Endothelial cell of umbilical vein (primary cell): Measurements from ENCODE around the gene GRIA1. TPM values are rescaled to one million over a fixed set of nuclear protein-coding genes. Genes with fewer than 3 reads are reported as not detected.

Experiments used
- BruUV-seq: library from RNA; stranded (reverse); fragments of 400-500 nt; replicated peaks from 2 replicates; lab custom pipeline; 2021; lab: Mats Ljungman, UMichigan
- CTCF ChIA-PET: fragments of 300-600, 350-600 bp; sonication (Branson Sonifier 250); formaldehyde crosslinking; loops from one replicate; lab custom pipeline; 2021; ENCODE audit warnings: antibody characterized with exemption, inconsistent platforms; lab: Charles Lee
- POLR2A ChIA-PET: fragments of 300-600, 350-600 bp; sonication (Branson Sonifier 250); formaldehyde crosslinking; loops from one replicate; lab custom pipeline; 2021; ENCODE audit warnings: antibody characterized with exemption, inconsistent platforms; lab: Charles Lee
- DNase-seq: peaks from one replicate; pipeline ENCODE4 v3.0.0-alpha.2; 2011; ENCODE audit warnings: low read depth, low spot score
- FAIRE-seq: peaks from 2 replicates; lab custom pipeline; 2011; peaks lifted over from hg19 to GRCh38; lab: Jason Lieb, UNC
- H2AFZ ChIP-seq: 2 replicates; pipeline ENCODE4 v1.6.0; 2012; ENCODE audit warnings: low read depth, low read length, control low read depth, inconsistent platforms
- H3K27ac ChIP-seq: 2 replicates; pipeline ENCODE4 v1.5.1; 2011; ENCODE audit warnings: low read depth, mild to moderate bottlenecking, control low read depth, low read length, moderate library complexity; ENCODE audit not compliant: insufficient read depth
- H3K27me3 ChIP-seq, 2 experiments: 2 replicates each; pipeline versions ENCODE4 v1.6.0 to v1.6.1; 2011; ENCODE audit warnings: low read length in 2 of 2, mixed read lengths in 1 of 2; ENCODE audit not compliant: control insufficient read depth in 2 of 2, insufficient read depth in 2 of 2
- H3K36me3 ChIP-seq, 2 experiments: 2 replicates in 1 of 2; 3 replicates in 1 of 2; pipeline ENCODE4 v1.5.1; 2011; ENCODE audit warnings: low read length in 2 of 2, mild to moderate bottlenecking in 1 of 2, moderate library complexity in 1 of 2; ENCODE audit not compliant: control insufficient read depth in 2 of 2, insufficient read depth in 2 of 2; ENCODE audit errors: extremely low read depth in 1 of 2
- H3K4me1 ChIP-seq: 3 replicates; pipeline ENCODE4 v1.5.1; 2011; ENCODE audit warnings: mild to moderate bottlenecking, low read length; ENCODE audit not compliant: control insufficient read depth, insufficient read depth; ENCODE audit errors: extremely low read depth
- H3K4me2 ChIP-seq: 2 replicates; pipeline ENCODE4 v1.6.1; 2011; ENCODE audit warnings: low read length, control low read depth, mixed read lengths; ENCODE audit not compliant: insufficient read depth
- H3K4me3 ChIP-seq, 3 experiments: fragments of 200-600 bp in 1 of 3; sonication (generic), shearing (Covaris generic) in 1 of 3; replicated peaks in 1 of 3; 2 replicates each; pipeline ENCODE4 v1.5.1; 2011 to 2016; ENCODE audit warnings: control low read depth in 3 of 3, low read length in 3 of 3, mild to moderate bottlenecking in 2 of 3, inconsistent platforms in 1 of 3, low read depth in 1 of 3, moderate library complexity in 1 of 3; ENCODE audit not compliant: insufficient read depth in 1 of 3
- H3K79me2 ChIP-seq: 2 replicates; pipeline ENCODE4 v1.6.0; 2012; ENCODE audit warnings: low read length, inconsistent platforms; ENCODE audit not compliant: control insufficient read depth, insufficient read depth
- H3K9ac ChIP-seq: replicated peaks from 2 replicates; pipeline ENCODE3; 2011; ENCODE audit warnings: low read length, control low read depth; ENCODE audit not compliant: insufficient read depth; ENCODE audit errors: extremely low read depth
- H3K9me1 ChIP-seq: replicated peaks from 3 replicates; pipeline ENCODE4 v1.6.0; 2011; ENCODE audit warnings: mild to moderate bottlenecking, low read length; ENCODE audit not compliant: control insufficient read depth, insufficient read depth; ENCODE audit errors: extremely low read depth
- H3K9me3 ChIP-seq: replicated peaks from 2 replicates; pipeline ENCODE4 v1.5.1; 2012; ENCODE audit warnings: low read length, inconsistent platforms; ENCODE audit not compliant: control insufficient read depth, insufficient read depth
- H4K20me1 ChIP-seq: replicated peaks from 2 replicates; pipeline ENCODE3; 2011; ENCODE audit warnings: mild to moderate bottlenecking, low read length; ENCODE audit not compliant: control insufficient read depth, insufficient read depth; ENCODE audit errors: extremely low read depth
- EZH2 ChIP-seq: IDR thresholded peaks from 2 replicates; pipeline ENCODE4 v1.6.1; 2012; ENCODE audit warnings: borderline replicate concordance, low read depth, mild to moderate bottlenecking, moderate library complexity, low read length, inconsistent platforms; ENCODE audit not compliant: severe bottlenecking
- FOS ChIP-seq: IDR thresholded peaks from 2 replicates; pipeline ENCODE4 v1.6.1; 2011; ENCODE audit warnings: mild to moderate bottlenecking, low read length, moderate library complexity, borderline replicate concordance; ENCODE audit not compliant: insufficient read depth
- GATA2 ChIP-seq: IDR thresholded peaks from 2 replicates; pipeline ENCODE4 v1.7.0; 2011; ENCODE audit warnings: low read depth, mild to moderate bottlenecking, moderate library complexity, mixed read lengths, low read length; ENCODE audit not compliant: insufficient read length, insufficient read depth
- JUN ChIP-seq: IDR thresholded peaks from 2 replicates; pipeline ENCODE4 v1.6.1; 2011; ENCODE audit warnings: borderline replicate concordance, low read depth; ENCODE audit not compliant: insufficient read length, insufficient read depth
- MYC ChIP-seq: IDR thresholded peaks from one replicate; pipeline ENCODE4 v1.6.1; 2011; ENCODE audit warnings: mild to moderate bottlenecking, low read depth, low read length
- POLR2A ChIP-seq: IDR thresholded peaks from 2 replicates; pipeline ENCODE4 v1.6.1; 2012; ENCODE audit warnings: low read depth, mild to moderate bottlenecking, control low read depth, low read length
- POLR2AphosphoS5 ChIP-seq: IDR thresholded peaks from 2 replicates; pipeline ENCODE4 v1.6.1; 2012; ENCODE audit warnings: low read depth, mild to moderate bottlenecking, control low read depth, low read length, moderate library complexity; ENCODE audit not compliant: insufficient read depth
- dilution Hi-C: fragments of 300-500 bp; cut with MboI; formaldehyde crosslinking; loops from one replicate; pipeline ENCODE4 v1.15.0; 2019; ENCODE audit warnings: low sequenced_read_pairs; ENCODE audit not compliant: extremely low pct_ligation_motif_present
- intact Hi-C: fragments of 100-400 bp; cut with micrococcal nuclease; formaldehyde crosslinking; loops from one replicate; pipeline ENCODE4 v1.10.0; 2022
- polyA plus RNA-seq, 4 experiments: library from polyadenylated mRNA; depleted of rRNA in 3 of 4; stranded (reverse) in 3 of 4; unstranded in 1 of 4; fragments of >200 nt; gene quantifications; 2 replicates each; pipeline versions ENCODE4 v1.2.1 to v1.2.3, GENCODE V29; 2011 to 2012; ENCODE audit warnings: missing spikeins in 1 of 4
- total RNA-seq: library from RNA; stranded (reverse); gene quantifications from 2 replicates; pipeline ENCODE4 v1.2.3, GENCODE V29; 2021
- TF ChIP-seq, protein P1 (sequence below): IDR thresholded peaks from 2 replicates; pipeline ENCODE4 v1.6.1; 2011; ENCODE audit not compliant: insufficient read depth, insufficient read length
- TF ChIP-seq, protein P2 (sequence below), 2 donors: IDR thresholded peaks; 1 replicate in 1 of 2; 2 replicates in 1 of 2; pipeline ENCODE4 v1.5.1; 2011; ENCODE audit warnings: low read length in 2 of 2, mild to moderate bottlenecking in 2 of 2, moderate library complexity in 2 of 2, control low read depth in 1 of 2, inconsistent platforms in 1 of 2, low read depth in 1 of 2; ENCODE audit not compliant: insufficient read depth in 1 of 2; ENCODE audit errors: extremely low read depth in 1 of 2

The GRIA1 gene
- total and polyA plus RNA-seq, 2 donors (not counting 3 experiments of a cell fraction or from before 2014, with no cell fraction given) = not detected

DNA sequence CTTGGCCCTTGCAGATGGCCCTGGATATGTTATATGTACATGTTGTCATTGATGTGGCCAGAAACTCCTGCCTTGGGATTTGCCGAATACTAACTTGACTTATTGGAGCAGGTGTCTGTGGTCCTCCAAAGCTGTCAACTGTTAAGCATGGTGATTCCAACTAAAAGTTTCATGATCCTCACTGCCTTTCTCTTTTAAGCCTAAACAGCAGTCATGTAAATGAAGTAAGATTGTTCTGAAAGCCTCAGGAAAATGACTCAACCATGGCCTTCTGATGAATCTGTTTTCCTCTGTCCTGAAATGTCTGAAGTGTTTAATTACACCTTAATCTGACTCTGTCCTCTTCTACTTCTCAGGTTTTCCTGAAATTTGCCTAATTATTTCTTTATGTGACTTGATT, 303.2 kb downstream of the GRIA1 start:
- ChIA-PET POLR2A (no interaction called here), CTCF (no interaction called here)
- TF ChIP-seq POLR2A = no peak
- TF ChIP-seq MYC = no peak
- no peak for TF ChIP-seq JUN
- no peak for TF ChIP-seq POLR2AphosphoS5
- TF ChIP-seq, protein P1, sequence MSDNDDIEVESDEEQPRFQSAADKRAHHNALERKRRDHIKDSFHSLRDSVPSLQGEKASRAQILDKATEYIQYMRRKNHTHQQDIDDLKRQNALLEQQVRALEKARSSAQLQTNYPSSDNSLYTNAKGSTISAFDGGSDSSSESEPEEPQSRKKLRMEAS = no peak
- no peak for TF ChIP-seq FOS
- TF ChIP-seq, protein P2, sequence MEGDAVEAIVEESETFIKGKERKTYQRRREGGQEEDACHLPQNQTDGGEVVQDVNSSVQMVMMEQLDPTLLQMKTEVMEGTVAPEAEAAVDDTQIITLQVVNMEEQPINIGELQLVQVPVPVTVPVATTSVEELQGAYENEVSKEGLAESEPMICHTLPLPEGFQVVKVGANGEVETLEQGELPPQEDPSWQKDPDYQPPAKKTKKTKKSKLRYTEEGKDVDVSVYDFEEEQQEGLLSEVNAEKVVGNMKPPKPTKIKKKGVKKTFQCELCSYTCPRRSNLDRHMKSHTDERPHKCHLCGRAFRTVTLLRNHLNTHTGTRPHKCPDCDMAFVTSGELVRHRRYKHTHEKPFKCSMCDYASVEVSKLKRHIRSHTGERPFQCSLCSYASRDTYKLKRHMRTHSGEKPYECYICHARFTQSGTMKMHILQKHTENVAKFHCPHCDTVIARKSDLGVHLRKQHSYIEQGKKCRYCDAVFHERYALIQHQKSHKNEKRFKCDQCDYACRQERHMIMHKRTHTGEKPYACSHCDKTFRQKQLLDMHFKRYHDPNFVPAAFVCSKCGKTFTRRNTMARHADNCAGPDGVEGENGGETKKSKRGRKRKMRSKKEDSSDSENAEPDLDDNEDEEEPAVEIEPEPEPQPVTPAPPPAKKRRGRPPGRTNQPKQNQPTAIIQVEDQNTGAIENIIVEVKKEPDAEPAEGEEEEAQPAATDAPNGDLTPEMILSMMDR (IDR thresholded peaks at IDR 0.05; ENCODE audit: extremely low read depth in 1 of 2, insufficient read depth in 1 of 2, low read depth in 1 of 2, low read length in 2 of 2) = no peak
- no peak for TF ChIP-seq GATA2
- no peak for TF ChIP-seq EZH2
- Histone ChIP-seq H3K9me1 (no peaks in the 10 kb centered on the region), H3K4me2 (no peak overlapping the region), H3K9me3 (no peaks in the 10 kb centered on the region), H2AFZ (no peak overlapping the region), H3K4me1 (no peaks in the 10 kb centered on the region), H3K36me3 (no peaks in the 10 kb centered on the region), H3K4me3 (no peak overlapping the region), H4K20me1 (no peaks in the 10 kb centered on the region), H3K27ac (no peak overlapping the region), H3K79me2 (no peaks in the 10 kb centered on the region), H3K27me3 (no peaks in the 10 kb centered on the region), H3K9ac (no peak overlapping the region)
- FAIRE-seq = no peak
- no peak for DNase-seq
- intact Hi-C loops = no loop called here
- dilution Hi-C loops = no loop called here
- BruUV-seq = no TSS peak
